Endothelial cell of umbilical vein (primary cell): ENCODE data around the gene OSBPL8. TPM values are rescaled to one million over a fixed set of nuclear protein-coding genes. Genes with fewer than 3 reads are reported as not detected.
"Not testable (repeated sequence)": the region's sequence is repeated elsewhere in the genome, so short reads cannot be mapped to it uniquely, and the experiment has no call there.

ENCODE experiments used
- BruUV-seq: library from RNA; stranded (reverse); fragments of 400-500 nt; replicated peaks from 2 replicates; lab custom pipeline; 2021; lab: Mats Ljungman, UMichigan
- CTCF ChIA-PET: fragments of 300-600, 350-600 bp; sonication (Branson Sonifier 250); formaldehyde crosslinking; loops from one replicate; lab custom pipeline; 2021; ENCODE audit warnings: antibody characterized with exemption, inconsistent platforms; lab: Charles Lee
- POLR2A ChIA-PET: fragments of 300-600, 350-600 bp; sonication (Branson Sonifier 250); formaldehyde crosslinking; loops from one replicate; lab custom pipeline; 2021; ENCODE audit warnings: antibody characterized with exemption, inconsistent platforms; lab: Charles Lee
- DNase-seq: peaks from one replicate; pipeline ENCODE4 v3.0.0-alpha.2; 2011; ENCODE audit warnings: low read depth, low spot score
- FAIRE-seq: peaks from 2 replicates; lab custom pipeline; 2011; peaks lifted over from hg19 to GRCh38; lab: Jason Lieb, UNC
- H2AFZ ChIP-seq: 2 replicates; pipeline ENCODE4 v1.6.0; 2012; ENCODE audit warnings: low read depth, low read length, control low read depth, inconsistent platforms
- H3K27ac ChIP-seq: 2 replicates; pipeline ENCODE4 v1.5.1; 2011; ENCODE audit warnings: low read depth, mild to moderate bottlenecking, control low read depth, low read length, moderate library complexity; ENCODE audit not compliant: insufficient read depth
- H3K27me3 ChIP-seq, 2 experiments: 2 replicates each; pipeline versions ENCODE4 v1.6.0 to v1.6.1; 2011; ENCODE audit warnings: low read length in 2 of 2, mixed read lengths in 1 of 2; ENCODE audit not compliant: control insufficient read depth in 2 of 2, insufficient read depth in 2 of 2
- H3K36me3 ChIP-seq, 2 experiments: 2 replicates in 1 of 2; 3 replicates in 1 of 2; pipeline ENCODE4 v1.5.1; 2011; ENCODE audit warnings: low read length in 2 of 2, mild to moderate bottlenecking in 1 of 2, moderate library complexity in 1 of 2; ENCODE audit not compliant: control insufficient read depth in 2 of 2, insufficient read depth in 2 of 2; ENCODE audit errors: extremely low read depth in 1 of 2
- H3K4me1 ChIP-seq: 3 replicates; pipeline ENCODE4 v1.5.1; 2011; ENCODE audit warnings: mild to moderate bottlenecking, low read length; ENCODE audit not compliant: control insufficient read depth, insufficient read depth; ENCODE audit errors: extremely low read depth
- H3K4me2 ChIP-seq: 2 replicates; pipeline ENCODE4 v1.6.1; 2011; ENCODE audit warnings: low read length, control low read depth, mixed read lengths; ENCODE audit not compliant: insufficient read depth
- H3K4me3 ChIP-seq, 3 experiments: fragments of 200-600 bp in 1 of 3; sonication (generic), shearing (Covaris generic) in 1 of 3; replicated peaks in 1 of 3; 2 replicates each; pipeline ENCODE4 v1.5.1; 2011 to 2016; ENCODE audit warnings: control low read depth in 3 of 3, low read length in 3 of 3, mild to moderate bottlenecking in 2 of 3, inconsistent platforms in 1 of 3, low read depth in 1 of 3, moderate library complexity in 1 of 3; ENCODE audit not compliant: insufficient read depth in 1 of 3
- H3K79me2 ChIP-seq: 2 replicates; pipeline ENCODE4 v1.6.0; 2012; ENCODE audit warnings: low read length, inconsistent platforms; ENCODE audit not compliant: control insufficient read depth, insufficient read depth
- H3K9ac ChIP-seq: replicated peaks from 2 replicates; pipeline ENCODE3; 2011; ENCODE audit warnings: low read length, control low read depth; ENCODE audit not compliant: insufficient read depth; ENCODE audit errors: extremely low read depth
- H3K9me1 ChIP-seq: replicated peaks from 3 replicates; pipeline ENCODE4 v1.6.0; 2011; ENCODE audit warnings: mild to moderate bottlenecking, low read length; ENCODE audit not compliant: control insufficient read depth, insufficient read depth; ENCODE audit errors: extremely low read depth
- H3K9me3 ChIP-seq: replicated peaks from 2 replicates; pipeline ENCODE4 v1.5.1; 2012; ENCODE audit warnings: low read length, inconsistent platforms; ENCODE audit not compliant: control insufficient read depth, insufficient read depth
- H4K20me1 ChIP-seq: replicated peaks from 2 replicates; pipeline ENCODE3; 2011; ENCODE audit warnings: mild to moderate bottlenecking, low read length; ENCODE audit not compliant: control insufficient read depth, insufficient read depth; ENCODE audit errors: extremely low read depth
- FOS ChIP-seq: IDR thresholded peaks from 2 replicates; pipeline ENCODE4 v1.6.1; 2011; ENCODE audit warnings: mild to moderate bottlenecking, low read length, moderate library complexity, borderline replicate concordance; ENCODE audit not compliant: insufficient read depth
- GATA2 ChIP-seq: IDR thresholded peaks from 2 replicates; pipeline ENCODE4 v1.7.0; 2011; ENCODE audit warnings: low read depth, mild to moderate bottlenecking, moderate library complexity, mixed read lengths, low read length; ENCODE audit not compliant: insufficient read length, insufficient read depth
- JUN ChIP-seq: IDR thresholded peaks from 2 replicates; pipeline ENCODE4 v1.6.1; 2011; ENCODE audit warnings: borderline replicate concordance, low read depth; ENCODE audit not compliant: insufficient read length, insufficient read depth
- POLR2A ChIP-seq: IDR thresholded peaks from 2 replicates; pipeline ENCODE4 v1.6.1; 2012; ENCODE audit warnings: low read depth, mild to moderate bottlenecking, control low read depth, low read length
- POLR2AphosphoS5 ChIP-seq: IDR thresholded peaks from 2 replicates; pipeline ENCODE4 v1.6.1; 2012; ENCODE audit warnings: low read depth, mild to moderate bottlenecking, control low read depth, low read length, moderate library complexity; ENCODE audit not compliant: insufficient read depth
- dilution Hi-C: fragments of 300-500 bp; cut with MboI; formaldehyde crosslinking; loops from one replicate; pipeline ENCODE4 v1.15.0; 2019; ENCODE audit warnings: low sequenced_read_pairs; ENCODE audit not compliant: extremely low pct_ligation_motif_present
- intact Hi-C: fragments of 100-400 bp; cut with micrococcal nuclease; formaldehyde crosslinking; loops from one replicate; pipeline ENCODE4 v1.10.0; 2022
- polyA plus RNA-seq, 4 experiments: library from polyadenylated mRNA; depleted of rRNA in 3 of 4; stranded (reverse) in 3 of 4; unstranded in 1 of 4; fragments of >200 nt; gene quantifications; 2 replicates each; pipeline versions ENCODE4 v1.2.1 to v1.2.3, GENCODE V29; 2011 to 2012; ENCODE audit warnings: missing spikeins in 1 of 4
- total RNA-seq: library from RNA; stranded (reverse); gene quantifications from 2 replicates; pipeline ENCODE4 v1.2.3, GENCODE V29; 2021

Gene OSBPL8
- total and polyA plus RNA-seq, 2 donors (not counting 3 experiments of a cell fraction or from before 2014, with no cell fraction given) = 10.3 to 47.6 TPM

- Histone ChIP-seq H3K27me3 (no peaks in the 10 kb centered on the region), H3K27ac (peak overlapping the region; percentile 50), H3K9ac (no peak overlapping the region), H3K4me1 (peaks cover 14% of the 10 kb centered on the region), H3K4me3 (no peak overlapping the region), H3K36me3 (no peaks in the 10 kb centered on the region), H3K79me2 (no peaks in the 10 kb centered on the region), H3K9me1 (no peaks in the 10 kb centered on the region), H4K20me1 (no peaks in the 10 kb centered on the region), H3K4me2 (peak overlapping the region; percentile 49), H2AFZ (peak overlapping the region; percentile 28), H3K9me3 (no peaks in the 10 kb centered on the region)
- ChIA-PET POLR2A (no interaction called here), CTCF (interaction anchor here (0.9 to 1.3 kb wide), 2 partner anchors 12 to 127 kb away, joined by 4 read pairs; no protein-coding TSS in a partner anchor)
- BruUV-seq = no TSS peak
- dilution Hi-C loops (loop anchor here (25.0 kb wide), 1 partner anchor 242 kb away; the partner anchor contains the start of gene NAP1L1), intact Hi-C loops (loop anchor here (5.0 kb wide), 1 partner anchor 102 kb away; no protein-coding TSS in a partner anchor)
- DNase-seq (peak; percentile 73), FAIRE-seq (peak; percentile 60)
- TF ChIP-seq JUN (peak; percentile 25), POLR2A (no peak), POLR2AphosphoS5 (no peak), FOS (peak; percentile 88), GATA2 (peak; percentile 82)
These were observed 230.4 kb downstream of the OSBPL8 start for GRCh38 chr12:76329159-76329558.

GRCh38 chr12:76319595-76320319, 239.8 kb downstream of the OSBPL8 start:
- DNase-seq, H3K9ac ChIP-seq, H3K36me3 ChIP-seq, H3K27me3 ChIP-seq, H3K79me2 ChIP-seq, H3K9me1 ChIP-seq, dilution Hi-C loops, H3K4me2 ChIP-seq, H3K4me3 ChIP-seq, H4K20me1 ChIP-seq, CTCF ChIA-PET, H2AFZ ChIP-seq, FAIRE-seq, BruUV-seq, H3K27ac ChIP-seq, POLR2A ChIA-PET, H3K4me1 ChIP-seq, H3K9me3 ChIP-seq, intact Hi-C loops: not testable (repeated sequence)
